PC-9 (cell line): ENCODE measurements around the gene RUFY3. TPM values are rescaled to one million over a fixed set of nuclear protein-coding genes. Genes with fewer than 3 reads are reported as not detected.

ENCODE experiments used
- BruUV-seq: library from RNA; stranded (reverse); fragments of 400-500 nt; replicated peaks from 2 replicates; lab custom pipeline; 2021; lab: Mats Ljungman, UMichigan
- CTCF ChIA-PET: fragments of 300-600 bp; sonication (Branson Sonifier 250); formaldehyde crosslinking; loops from one replicate; lab custom pipeline; 2022; ENCODE audit warnings: antibody characterized with exemption; lab: Charles Lee
- POLR2A ChIA-PET: fragments of 300-600 bp; sonication (Branson Sonifier 250); formaldehyde crosslinking; loops from one replicate; lab custom pipeline; 2022; ENCODE audit warnings: antibody characterized with exemption; ENCODE audit not compliant: unreplicated experiment; lab: Charles Lee
- DNase-seq, 2 experiments: peaks; one replicate each; pipeline versions ENCODE4 v3.0.0 to v3.0.0-alpha.2; 2015 to 2022; ENCODE audit warnings: mixed read lengths in 1 of 2
- H2AFZ ChIP-seq: fragments of 200-600 bp; sonication (generic); 2 replicates; pipeline ENCODE4 v1.8.1; 2017; ENCODE audit warnings: antibody characterized with exemption
- H3F3A ChIP-seq: fragments of 200-600 bp; sonication (generic); 2 replicates; pipeline ENCODE4 v1.8.1; 2017; ENCODE audit warnings: antibody characterized with exemption, mild to moderate bottlenecking, low read depth; ENCODE audit not compliant: insufficient read depth
- H3K27ac ChIP-seq: fragments of 200-600 bp; sonication (generic); 2 replicates; pipeline ENCODE4 v1.6.1; 2016; ENCODE audit warnings: mixed run types
- H3K27me3 ChIP-seq: fragments of 200-600 bp; sonication (generic); 2 replicates; pipeline ENCODE4 v1.6.1; 2016; ENCODE audit warnings: low read depth, mixed run types; ENCODE audit not compliant: insufficient read depth
- H3K36me3 ChIP-seq: fragments of 200-600 bp; sonication (generic); 2 replicates; pipeline ENCODE4 v1.6.1; 2016; ENCODE audit warnings: low read depth, mixed run types
- H3K4me1 ChIP-seq: fragments of 200-600 bp; sonication (generic); replicated peaks from 2 replicates; pipeline ENCODE4 v1.6.1; 2016; ENCODE audit warnings: mixed run types; ENCODE audit not compliant: insufficient read depth
- H3K4me2 ChIP-seq: fragments of 200-600 bp; sonication (generic); 2 replicates; pipeline ENCODE4 v1.6.1; 2017; ENCODE audit warnings: mixed run types
- H3K4me3 ChIP-seq: fragments of 200-600 bp; sonication (generic); 2 replicates; pipeline ENCODE4 v1.6.1; 2016; ENCODE audit warnings: mixed run types
- H3K79me2 ChIP-seq: fragments of 200-600 bp; sonication (generic); 2 replicates; pipeline ENCODE4 v1.6.1; 2017; ENCODE audit warnings: low read depth, mixed run types
- H3K9me2 ChIP-seq: fragments of 200-600 bp; sonication (generic); 2 replicates; pipeline ENCODE4 v1.8.1; 2017; ENCODE audit warnings: mild to moderate bottlenecking; ENCODE audit not compliant: insufficient read depth
- H3K9me3 ChIP-seq: fragments of 200-600 bp; sonication (generic); 2 replicates; pipeline ENCODE4 v1.8.1; 2016; ENCODE audit warnings: low read depth; ENCODE audit not compliant: insufficient read depth
- H4K20me1 ChIP-seq: fragments of 200-600 bp; sonication (generic); 2 replicates; pipeline ENCODE4 v1.8.1; 2017; ENCODE audit not compliant: insufficient read depth
- CTCF ChIP-seq: fragments of 200-600 bp; sonication (generic); conservative IDR thresholded peaks from 2 replicates; pipeline ENCODE4 v1.6.1; 2017; ENCODE audit warnings: mixed run types, antibody characterized with exemption, mild to moderate bottlenecking, moderate library complexity
- EZH2 ChIP-seq: fragments of 200-600 bp; sonication (generic); IDR thresholded peaks from 2 replicates; pipeline ENCODE4 v1.8.0; 2017; ENCODE audit warnings: antibody characterized with exemption, low read depth
- intact Hi-C: fragments of 100-400 bp; cut with micrococcal nuclease; formaldehyde crosslinking; loops from one replicate; pipeline ENCODE4 v1.10.0; 2022; ENCODE audit not compliant: unreplicated experiment
- total RNA-seq: library from RNA; stranded (reverse); gene quantifications from 2 replicates; pipeline ENCODE4 v1.2.3, GENCODE V29; 2021

The RUFY3 gene
- total RNA-seq, 1 experiment from 2014 or later, result 23.6 TPM

- TF ChIP-seq EZH2 (no peak), CTCF (no peak)
- peaks cover 4% of the 10 kb centered on the region; the same call in 1 of the 2 replicates for H3F3A ChIP-seq
- H3K27me3 ChIP-seq, result no peaks in the 10 kb centered on the region
- intact Hi-C loops, result no loop called here
- no peaks in the 10 kb centered on the region for H3K9me2 ChIP-seq
- no peak for DNase-seq
- BruUV-seq, result no TSS peak
- CTCF ChIA-PET, result no interaction called here
- H3K4me3 ChIP-seq, result no peak overlapping the region
- no peak overlapping the region for H3K4me2 ChIP-seq
- H3K27ac ChIP-seq, result no peak overlapping the region
- H4K20me1 ChIP-seq, result no peaks in the 10 kb centered on the region
- no peaks in the 10 kb centered on the region for H3K9me3 ChIP-seq
- H3K79me2 ChIP-seq, result no peaks in the 10 kb centered on the region
- no peaks in the 10 kb centered on the region for H3K4me1 ChIP-seq
- H2AFZ ChIP-seq, result no peak overlapping the region
- POLR2A ChIA-PET, result interaction anchor here (0.6 kb wide), 1 partner anchor 8 kb away, joined by 4 read pairs; no protein-coding TSS in a partner anchor
- no peaks in the 10 kb centered on the region for H3K36me3 ChIP-seq
These were observed 20.3 kb downstream of the RUFY3 start for GRCh38 chr4:70741867-70742658.

GRCh38 chr4:70743731-70744130 is 22.0 kb downstream of the RUFY3 start:
- Histone ChIP-seq H3K9me3 (no peaks in the 10 kb centered on the region), H3K27me3 (no peaks in the 10 kb centered on the region), H3K4me2 (no peak overlapping the region), H3K36me3 (no peaks in the 10 kb centered on the region), H4K20me1 (no peaks in the 10 kb centered on the region), H3F3A (peaks cover 4% of the 10 kb centered on the region; the same call in 1 of the 2 replicates), H3K27ac (no peak overlapping the region), H3K9me2 (no peaks in the 10 kb centered on the region), H3K4me1 (no peaks in the 10 kb centered on the region), H3K79me2 (no peaks in the 10 kb centered on the region), H2AFZ (no peak overlapping the region), H3K4me3 (no peak overlapping the region)
- BruUV-seq, result no TSS peak
- no peak for TF ChIP-seq CTCF
- TF ChIP-seq EZH2, result no peak
- intact Hi-C loops, result no loop called here
- DNase-seq, result no peak
- POLR2A ChIA-PET, result no interaction called here
- CTCF ChIA-PET, result no interaction called here

DNA sequence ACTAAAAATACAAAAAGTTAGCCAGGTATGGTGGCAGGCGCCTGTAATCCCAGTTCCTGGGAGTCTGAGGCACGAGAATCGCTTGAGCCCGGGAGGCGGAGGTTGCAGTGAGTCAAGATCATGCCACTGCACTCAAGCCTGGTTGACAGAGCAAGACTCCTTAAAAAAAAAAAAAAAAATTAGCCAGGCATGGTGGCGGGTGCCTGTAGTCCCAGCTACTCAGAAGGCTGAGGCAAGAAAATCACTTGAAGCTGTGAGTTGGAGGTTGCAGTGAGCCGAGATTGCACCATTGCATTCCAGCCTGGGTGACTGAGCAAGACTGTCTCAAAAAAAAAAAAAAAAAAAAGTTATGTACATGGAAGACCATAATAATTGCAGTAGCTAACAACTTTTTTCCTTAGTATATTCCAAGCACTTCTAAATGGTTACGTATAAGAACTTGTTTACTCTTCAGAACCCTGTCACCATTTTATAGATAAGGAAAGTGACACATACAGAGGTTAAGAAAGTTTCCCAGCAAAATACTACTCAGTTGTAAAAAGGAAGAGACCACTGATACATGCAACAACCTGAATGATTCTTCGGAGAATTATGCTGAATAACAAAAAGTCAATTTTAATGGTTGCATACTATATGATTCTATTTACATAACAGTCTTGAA is 24.5 kb downstream of the RUFY3 start:
- Histone ChIP-seq H3K27me3 (no peaks in the 10 kb centered on the region), H2AFZ (no peak overlapping the region), H3K36me3 (no peaks in the 10 kb centered on the region), H3K4me1 (no peaks in the 10 kb centered on the region), H3K79me2 (no peaks in the 10 kb centered on the region), H3K9me3 (no peaks in the 10 kb centered on the region), H4K20me1 (no peaks in the 10 kb centered on the region), H3K4me3 (no peak overlapping the region), H3K4me2 (no peak overlapping the region), H3K27ac (no peak overlapping the region), H3F3A (no peaks in the 10 kb centered on the region), H3K9me2 (no peaks in the 10 kb centered on the region)
- ChIA-PET CTCF (interaction anchor here (0.7 kb wide), 1 partner anchor 1445 kb away, joined by 3 read pairs; no protein-coding TSS in a partner anchor), POLR2A (no interaction called here)
- no peak for TF ChIP-seq EZH2
- TF ChIP-seq CTCF, result no peak
- DNase-seq, result no peak
- intact Hi-C loops, result no loop called here
- BruUV-seq, result no TSS peak
